GM23338 (cell line): Measurements from ENCODE around the gene ZNF512. TPM values are rescaled to one million over a fixed set of nuclear protein-coding genes. Genes with fewer than 3 reads are reported as not detected.
"Not testable (repeated sequence)": the region's sequence is repeated elsewhere in the genome, so short reads cannot be mapped to it uniquely, and the experiment has no call there.

Experiments
- ATAC-seq: fragments of 200-7000 bp; cut with Tn5 transposase; 3 replicates; pipeline ENCODE4 v1.9.1; 2020
- DNase-seq: peaks from one replicate; pipeline ENCODE4 v3.0.0-alpha.2; 2015; ENCODE audit warnings: low spot score
- H2AFZ ChIP-seq: fragments of 200-600 bp; sonication (generic); 2 replicates; pipeline ENCODE4 v1.8.0; 2016; ENCODE audit warnings: antibody characterized with exemption, mild to moderate bottlenecking, moderate library complexity
- H3F3A ChIP-seq: fragments of 200-600 bp; sonication (generic); replicated peaks from 2 replicates; pipeline ENCODE4 v1.8.0; 2017; ENCODE audit warnings: antibody characterized with exemption, mixed run types, low read depth
- H3K27ac ChIP-seq: fragments of 200-600 bp; sonication (generic); 2 replicates; pipeline ENCODE4 v1.6.1; 2016; ENCODE audit warnings: low read depth
- H3K27me3 ChIP-seq: fragments of 200-600 bp; sonication (generic); 2 replicates; pipeline ENCODE4 v1.8.0; 2016; ENCODE audit warnings: mild to moderate bottlenecking, mixed run types, moderate library complexity; ENCODE audit not compliant: insufficient read depth
- H3K36me3 ChIP-seq: fragments of 200-600 bp; sonication (generic); 2 replicates; pipeline ENCODE4 v1.8.0; 2016; ENCODE audit warnings: mild to moderate bottlenecking; ENCODE audit not compliant: insufficient read depth
- H3K4me1 ChIP-seq: fragments of 200-600 bp; sonication (generic); 2 replicates; pipeline ENCODE4 v1.8.0; 2016; ENCODE audit warnings: mild to moderate bottlenecking, moderate library complexity; ENCODE audit not compliant: insufficient read depth
- H3K4me2 ChIP-seq: fragments of 200-600 bp; sonication (generic); 2 replicates; pipeline ENCODE4 v1.7.1; 2017; ENCODE audit warnings: mixed run types
- H3K4me3 ChIP-seq: fragments of 200-600 bp; sonication (generic); 2 replicates; pipeline ENCODE4 v1.6.1; 2016; ENCODE audit warnings: mixed run types
- H3K79me2 ChIP-seq: fragments of 200-600 bp; sonication (generic); replicated peaks from 2 replicates; pipeline ENCODE4 v1.8.0; 2017; ENCODE audit warnings: mild to moderate bottlenecking; ENCODE audit not compliant: insufficient read depth
- H3K9me2 ChIP-seq: fragments of 200-600 bp; sonication (generic); 2 replicates; pipeline ENCODE4 v1.8.0; 2017; ENCODE audit not compliant: insufficient read depth
- H4K20me1 ChIP-seq: fragments of 200-600 bp; sonication (generic); replicated peaks from 2 replicates; pipeline ENCODE4 v1.8.0; 2017; ENCODE audit warnings: mild to moderate bottlenecking; ENCODE audit not compliant: insufficient read depth
- H3K27ac Mint-ChIP-seq: 2 replicates; pipeline ENCODE4 v1.8.0; 2020; ENCODE audit warnings: inconsistent platforms, mild to moderate bottlenecking, moderate library complexity, mixed read lengths
- H3K27me3 Mint-ChIP-seq: 3 replicates; pipeline ENCODE4 v1.8.0; 2022; ENCODE audit warnings: low read depth, mild to moderate bottlenecking, moderate library complexity, mixed read lengths, inconsistent platforms; ENCODE audit not compliant: insufficient read depth, poor library complexity
- H3K36me3 Mint-ChIP-seq: 3 replicates; pipeline ENCODE4 v1.8.0; 2021; ENCODE audit warnings: low read depth, mild to moderate bottlenecking, inconsistent platforms, moderate library complexity, mixed read lengths
- H3K4me1 Mint-ChIP-seq: 3 replicates; pipeline ENCODE4 v1.8.0; 2020; ENCODE audit warnings: mild to moderate bottlenecking, inconsistent platforms, mixed read lengths
- H3K4me3 Mint-ChIP-seq: 3 replicates; pipeline ENCODE4 v1.8.0; 2021; ENCODE audit warnings: moderate library complexity, mild to moderate bottlenecking, inconsistent platforms, mixed read lengths
- H3K9me3 Mint-ChIP-seq: 3 replicates; pipeline ENCODE4 v1.8.0; 2020; ENCODE audit warnings: moderate library complexity, mild to moderate bottlenecking, inconsistent platforms, mixed read lengths
- EZH2 ChIP-seq: fragments of 200-600 bp; sonication (generic); IDR thresholded peaks from one replicate; pipeline ENCODE4 v1.8.0; 2017; ENCODE audit warnings: antibody characterized with exemption, mild to moderate bottlenecking, low read depth; ENCODE audit not compliant: unreplicated experiment
- EZH2phosphoT487 ChIP-seq: fragments of 200-600 bp; sonication (generic); IDR thresholded peaks from one replicate; pipeline ENCODE4 v1.8.1; 2018; ENCODE audit warnings: antibody characterized with exemption; ENCODE audit not compliant: unreplicated experiment
- POLR2AphosphoS5 ChIP-seq: IDR thresholded peaks from 2 replicates; pipeline ENCODE4 v1.6.1; 2016; ENCODE audit warnings: antibody characterized with exemption, low read depth
- ZNF114 ChIP-seq: fragments of 250-450 bp; sonication (Bioruptor Pico); IDR thresholded peaks from 2 replicates; pipeline ENCODE4 v1.5.0; 2020; ENCODE audit warnings: mild to moderate bottlenecking, moderate library complexity
- ZNF462 ChIP-seq: fragments of 250-450 bp; sonication (Bioruptor Pico); IDR thresholded peaks from 2 replicates; pipeline ENCODE4 v1.5.0; 2020; ENCODE audit warnings: mild to moderate bottlenecking, moderate library complexity
- polyA plus RNA-seq: library from polyadenylated mRNA; unstranded; fragments of >200 nt; fragmentation: Nextera tagmentation; extraction: Ambion mirVana; gene quantifications from 2 replicates; pipeline ENCODE4 v1.2.1, GENCODE V29; 2016
- total RNA-seq: library from RNA; depleted of rRNA; stranded (reverse); fragments of >200 nt; shearing (Covaris generic); gene quantifications from 2 replicates; pipeline ENCODE4 v1.2.3, GENCODE V29; 2014
- TF ChIP-seq, protein P1 (sequence below): IDR thresholded peaks from one replicate; pipeline ENCODE4 v1.6.1; 2018; ENCODE audit warnings: antibody characterized with exemption; ENCODE audit not compliant: unreplicated experiment

The ZNF512 gene
- total and polyA plus RNA-seq, 2 experiments from 2014 or later, result 26.0 to 38.4 TPM

DNA sequence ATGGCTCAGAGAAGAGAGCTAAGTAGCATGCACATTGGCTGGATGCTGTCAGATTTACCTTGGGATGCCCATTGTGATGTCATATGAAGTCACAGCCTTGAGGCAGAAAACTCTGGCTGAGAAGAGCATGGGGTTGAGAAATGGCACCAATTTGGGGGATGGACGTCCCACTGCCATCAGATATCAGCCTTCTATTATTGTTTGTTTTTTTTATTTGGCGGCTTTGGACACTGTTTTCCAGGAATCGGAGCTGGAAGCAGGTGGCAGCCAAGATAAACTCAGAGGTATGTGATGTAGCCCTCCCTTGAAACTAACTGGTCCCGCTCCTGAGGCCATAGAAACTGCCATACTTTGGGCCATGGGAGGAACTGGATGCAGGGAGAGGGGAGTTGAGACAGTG, 45.6 kb upstream of the ZNF512 start (continued):
- TF ChIP-seq, protein P1, sequence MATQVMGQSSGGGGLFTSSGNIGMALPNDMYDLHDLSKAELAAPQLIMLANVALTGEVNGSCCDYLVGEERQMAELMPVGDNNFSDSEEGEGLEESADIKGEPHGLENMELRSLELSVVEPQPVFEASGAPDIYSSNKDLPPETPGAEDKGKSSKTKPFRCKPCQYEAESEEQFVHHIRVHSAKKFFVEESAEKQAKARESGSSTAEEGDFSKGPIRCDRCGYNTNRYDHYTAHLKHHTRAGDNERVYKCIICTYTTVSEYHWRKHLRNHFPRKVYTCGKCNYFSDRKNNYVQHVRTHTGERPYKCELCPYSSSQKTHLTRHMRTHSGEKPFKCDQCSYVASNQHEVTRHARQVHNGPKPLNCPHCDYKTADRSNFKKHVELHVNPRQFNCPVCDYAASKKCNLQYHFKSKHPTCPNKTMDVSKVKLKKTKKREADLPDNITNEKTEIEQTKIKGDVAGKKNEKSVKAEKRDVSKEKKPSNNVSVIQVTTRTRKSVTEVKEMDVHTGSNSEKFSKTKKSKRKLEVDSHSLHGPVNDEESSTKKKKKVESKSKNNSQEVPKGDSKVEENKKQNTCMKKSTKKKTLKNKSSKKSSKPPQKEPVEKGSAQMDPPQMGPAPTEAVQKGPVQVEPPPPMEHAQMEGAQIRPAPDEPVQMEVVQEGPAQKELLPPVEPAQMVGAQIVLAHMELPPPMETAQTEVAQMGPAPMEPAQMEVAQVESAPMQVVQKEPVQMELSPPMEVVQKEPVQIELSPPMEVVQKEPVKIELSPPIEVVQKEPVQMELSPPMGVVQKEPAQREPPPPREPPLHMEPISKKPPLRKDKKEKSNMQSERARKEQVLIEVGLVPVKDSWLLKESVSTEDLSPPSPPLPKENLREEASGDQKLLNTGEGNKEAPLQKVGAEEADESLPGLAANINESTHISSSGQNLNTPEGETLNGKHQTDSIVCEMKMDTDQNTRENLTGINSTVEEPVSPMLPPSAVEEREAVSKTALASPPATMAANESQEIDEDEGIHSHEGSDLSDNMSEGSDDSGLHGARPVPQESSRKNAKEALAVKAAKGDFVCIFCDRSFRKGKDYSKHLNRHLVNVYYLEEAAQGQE, result no peak
- no peak for TF ChIP-seq ZNF462 (CRISPR knock-in tag)
- no peak for TF ChIP-seq POLR2AphosphoS5
- TF ChIP-seq ZNF114 (CRISPR knock-in tag), result no peak
- TF ChIP-seq EZH2, result no peak
- no peak for TF ChIP-seq EZH2phosphoT487

- not testable (repeated sequence) for H3K79me2 ChIP-seq, ATAC-seq, H4K20me1 ChIP-seq, H3K36me3 ChIP-seq, H3K9me2 ChIP-seq, H3K27me3 ChIP-seq, H3K4me1 ChIP-seq, H3K27me3 Mint-ChIP-seq, H3K4me1 Mint-ChIP-seq, H3F3A ChIP-seq, H3K27ac ChIP-seq, H3K36me3 Mint-ChIP-seq, H3K4me3 Mint-ChIP-seq, H2AFZ ChIP-seq, H3K4me2 ChIP-seq, DNase-seq, H3K4me3 ChIP-seq, H3K27ac Mint-ChIP-seq
- peaks cover 21% of the 10 kb centered on the region; the same call in 2 of the 3 replicates for H3K9me3 Mint-ChIP-seq
Measured at GRCh38 chr2:27538839-27539450, 43.9 kb upstream of the ZNF512 start.

GRCh38 chr2:27539649-27540048, 43.2 kb upstream of the ZNF512 start:
- not testable (repeated sequence) for H4K20me1 ChIP-seq, H3K36me3 ChIP-seq, H3K36me3 Mint-ChIP-seq, H3K27ac ChIP-seq, DNase-seq, H3F3A ChIP-seq, H3K27me3 ChIP-seq, H3K79me2 ChIP-seq, H2AFZ ChIP-seq, H3K4me1 Mint-ChIP-seq, H3K9me2 ChIP-seq, H3K4me1 ChIP-seq, H3K4me2 ChIP-seq, H3K27me3 Mint-ChIP-seq, H3K27ac Mint-ChIP-seq, H3K4me3 Mint-ChIP-seq, H3K4me3 ChIP-seq, ATAC-seq
- peaks cover 21% of the 10 kb centered on the region; the same call in 2 of the 3 replicates for H3K9me3 Mint-ChIP-seq
